ENCODE data around the gene RPS6KL1. TPM values are rescaled to one million over a fixed set of nuclear protein-coding genes. Genes with fewer than 3 reads are reported as not detected.

The RPS6KL1 gene
- total RNA-seq = 10 to 100 TPM in 1 of 2 donors, 1 to 10 TPM in 1; 8.0 to 16.2 TPM

- Histone ChIP-seq H3K4me3 (peak within 1 kb of the TSS; percentile 50 to 80), H3K4me1 (peaks cover 4% of the 10 kb centered on the region), H3K27ac (peak within 1 kb of the TSS in 1 of 4 donors; percentile 55), H3K27me3 (no peaks in the 10 kb centered on the region), H3K9me3 (no peaks in the 10 kb centered on the region), H3K36me3 (replicated peaks in 1 of 2; ENCODE audit: insufficient read depth in 1 of 2, low read depth in 2 of 2) (no peaks in the 10 kb centered on the region)
- ATAC-seq = peak; percentile 100
- WGBS, 2 donors = 4 to 6% methylated on average over 22 to 50 of the region's 51 CpGs
- DNase-seq = peak; percentile 89 to 96 (median 90)
- TF ChIP-seq CTCF (IDR thresholded peaks at IDR 0.05) = no peak
- TF ChIP-seq POLR2A (IDR thresholded peaks at IDR 0.05) = peak; percentile 20 to 56 (median 38)
- intact Hi-C loops (cut with DNase I) = no loop called here
Measured at GRCh38 chr14:74922752-74923401, at the start of gene RPS6KL1. Gene RPS6KL1 (minus strand): TSS chr14:74923260. CDS start chr14:74921541, 1,719 bp downstream.

- ATAC-seq (no peak), DNase-seq (no peak)
- 55 to 74% methylated on average over 1 of the region's 1 CpG for WGBS, 2 donors
- Histone ChIP-seq H3K27ac (no peak overlapping the region), H3K9me3 (no peaks in the 10 kb centered on the region), H3K36me3 (replicated peaks in 1 of 2; ENCODE audit: insufficient read depth in 1 of 2, low read depth in 2 of 2) (no peaks in the 10 kb centered on the region), H3K4me3 (no peak overlapping the region), H3K4me1 (no peaks in the 10 kb centered on the region), H3K27me3 (no peaks in the 10 kb centered on the region)
- intact Hi-C loops (cut with DNase I) = no loop called here
- TF ChIP-seq POLR2A (IDR thresholded peaks at IDR 0.05) (no peak), CTCF (IDR thresholded peaks at IDR 0.05) (no peak)
Measured at GRCh38 chr14:74968811-74969210, 45.8 kb upstream of the RPS6KL1 start.

GRCh38 chr14:74965486-74966153, 42.6 kb upstream of the RPS6KL1 start:
- ATAC-seq (no peak), DNase-seq (no peak)
- no peaks in the 10 kb centered on the region for H3K36me3 ChIP-seq (replicated peaks in 1 of 2; ENCODE audit: insufficient read depth in 1 of 2, low read depth in 2 of 2)
- TF ChIP-seq POLR2A (IDR thresholded peaks at IDR 0.05) (no peak), CTCF (IDR thresholded peaks at IDR 0.05) (no peak)
- H3K4me1 ChIP-seq = no peaks in the 10 kb centered on the region
- H3K27ac ChIP-seq = no peak overlapping the region
- H3K4me3 ChIP-seq = no peak overlapping the region
- 69 to 77% methylated on average over 5 of the region's 5 CpGs for WGBS, 2 donors
- intact Hi-C loops (cut with DNase I) = no loop called here
- H3K9me3 ChIP-seq = no peaks in the 10 kb centered on the region
- H3K27me3 ChIP-seq = no peaks in the 10 kb centered on the region

- H3K4me3 ChIP-seq = no peak overlapping the region
- TF ChIP-seq POLR2A (IDR thresholded peaks at IDR 0.05) (no peak), CTCF (IDR thresholded peaks at IDR 0.05) (no peak)
- H3K27me3 ChIP-seq = no peaks in the 10 kb centered on the region
- no peak for ATAC-seq
- no peaks in the 10 kb centered on the region for H3K9me3 ChIP-seq
- intact Hi-C loops (cut with DNase I) = no loop called here
- no peak for DNase-seq
- H3K27ac ChIP-seq = no peak overlapping the region
- no peaks in the 10 kb centered on the region for H3K36me3 ChIP-seq (replicated peaks in 1 of 2; ENCODE audit: insufficient read depth in 1 of 2, low read depth in 2 of 2)
- 53 to 58% methylated on average over 4 of the region's 4 CpGs for whole genome bisulfite sequencing, 2 donors
- no peaks in the 10 kb centered on the region for H3K4me1 ChIP-seq
Measured at GRCh38 chr14:74964787-74965485, 41.9 kb upstream of the RPS6KL1 start.
